A673 (cell line): ENCODE data around the gene USP36.

Source experiments
- CTCF ChIP-seq: fragments of 300-800, 200-600 bp; sonication (generic); conservative IDR thresholded peaks from 2 replicates; pipeline ENCODE4 v1.5.1; 2017; ENCODE audit warnings: low read depth, mild to moderate bottlenecking, antibody characterized with exemption, low read length, moderate library complexity, mixed read lengths
- EZH2 ChIP-seq: fragments of 200-600 bp; sonication (generic); IDR thresholded peaks from 2 replicates; pipeline ENCODE4 v1.6.1; 2017; ENCODE audit warnings: borderline replicate concordance, low read depth, mild to moderate bottlenecking, mixed read lengths, antibody characterized with exemption, low read length; ENCODE audit not compliant: poor library complexity, severe bottlenecking

- no peak for TF ChIP-seq CTCF
- no peak for TF ChIP-seq EZH2
Measured at GRCh38 chr17:78794399-78794798, 46.2 kb downstream of the USP36 start.
